Measurements from ENCODE around the gene ITPR1.

The ITPR1 gene

DNA sequence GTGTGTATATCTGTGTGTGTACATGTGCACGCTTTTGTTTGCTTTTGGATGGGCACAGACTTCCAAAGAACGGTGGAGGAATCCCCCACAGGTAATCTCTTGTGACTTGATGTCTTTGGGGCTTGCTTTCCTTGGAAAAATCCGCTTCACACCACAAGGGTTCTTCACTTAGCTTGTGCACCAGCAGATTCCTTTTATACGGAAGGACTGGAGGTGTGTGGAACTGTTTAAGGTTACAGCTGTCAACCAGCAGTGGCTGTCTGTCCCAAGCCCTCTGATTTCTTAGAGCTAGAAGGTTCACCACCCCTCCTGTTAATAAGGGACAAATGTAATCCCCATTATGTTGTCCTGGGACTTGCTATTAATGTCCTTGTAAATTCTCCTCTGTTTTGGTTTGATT is 193.5 kb downstream of the ITPR1 start:
- DNase-seq (ENCODE audit: low read depth, low spot score) = no peak

GRCh38 chr3:4687167-4687566 is 194.0 kb downstream of the ITPR1 start:
- no peak for DNase-seq (ENCODE audit: low read depth, low spot score)

DNA sequence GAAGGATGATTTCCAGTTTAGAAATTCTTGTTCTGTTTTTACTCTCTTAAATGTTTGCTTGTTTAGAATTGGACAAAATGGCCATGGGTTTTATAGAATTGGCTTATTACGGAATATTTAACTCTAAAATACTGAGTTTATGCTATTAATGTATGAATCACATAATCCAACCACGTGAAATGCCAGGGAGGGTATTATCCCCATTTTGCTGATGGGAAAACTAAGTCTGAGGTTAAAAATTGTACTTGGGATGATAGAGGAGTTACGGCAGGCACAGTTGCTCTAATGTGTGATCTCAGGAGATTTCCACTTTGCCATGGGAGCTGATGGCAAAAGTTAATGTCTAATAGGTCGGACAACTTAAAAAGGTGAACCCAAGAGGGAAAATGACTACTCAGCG is 194.4 kb downstream of the ITPR1 start:
- DNase-seq (ENCODE audit: low read depth, low spot score) = no peak

GRCh38 chr3:4688411-4688810 is 195.3 kb downstream of the ITPR1 start:
- no peak for DNase-seq (ENCODE audit: low read depth, low spot score)

DNA sequence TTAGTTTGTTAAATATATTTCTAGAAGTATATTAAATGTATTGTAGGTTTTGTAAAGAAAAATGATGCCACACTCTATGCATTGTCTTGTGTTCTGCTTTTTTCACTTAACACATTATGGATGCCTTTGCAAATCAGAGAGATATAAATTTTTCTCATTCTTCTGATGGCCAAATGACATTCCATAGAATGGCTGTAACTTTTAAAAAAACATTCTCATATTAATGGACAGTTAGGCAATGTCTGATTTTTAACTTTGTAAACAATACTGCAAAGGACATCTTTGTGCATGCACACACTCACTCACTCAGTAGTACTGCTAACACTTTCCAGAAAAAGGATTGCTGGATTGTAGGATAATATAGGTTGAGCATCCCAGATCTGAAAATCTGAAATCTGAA is 195.9 kb downstream of the ITPR1 start:
- no peak for DNase-seq (ENCODE audit: low read depth, low spot score)

GRCh38 chr3:4690277-4690676 is 197.1 kb downstream of the ITPR1 start:
- DNase-seq (ENCODE audit: low read depth, low spot score) = no peak

DNA sequence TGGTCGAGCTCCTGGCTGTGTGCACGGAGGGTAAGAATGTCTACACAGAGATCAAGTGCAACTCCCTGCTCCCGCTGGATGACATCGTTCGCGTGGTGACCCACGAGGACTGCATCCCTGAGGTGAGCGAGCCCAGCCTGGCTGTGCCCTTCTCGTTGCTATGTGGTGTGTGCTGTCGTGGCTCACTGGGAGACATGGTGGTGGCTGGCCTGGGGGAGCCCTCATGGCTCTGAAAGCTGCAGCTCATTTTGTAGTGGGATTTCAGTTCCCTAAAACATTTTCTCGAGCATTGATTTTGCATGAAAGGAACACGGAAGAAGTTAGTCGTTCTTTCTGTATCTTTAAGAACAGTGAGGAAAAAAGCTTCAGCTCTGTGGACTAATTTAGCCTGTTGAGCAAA is 200.5 kb downstream of the ITPR1 start:
- DNase-seq (ENCODE audit: low read depth, low spot score) = no peak

DNA sequence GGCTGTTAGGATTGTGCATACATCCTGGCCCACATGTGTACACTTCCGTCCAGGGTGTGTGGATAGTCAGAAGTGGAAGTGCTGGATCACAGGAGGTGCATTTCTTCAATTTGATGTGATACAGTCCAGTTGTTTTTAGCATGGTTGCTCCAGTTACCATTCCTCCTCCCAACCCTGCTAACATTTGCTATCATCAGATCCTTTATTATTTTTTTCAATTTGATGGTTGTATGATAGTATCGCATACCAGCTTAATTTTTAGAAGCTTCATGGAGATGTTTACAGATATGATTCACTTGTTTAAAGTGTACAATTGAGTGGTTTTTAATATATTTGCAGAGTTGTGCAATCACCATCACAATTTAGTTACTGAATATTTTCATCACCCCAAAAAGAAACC is 202.7 kb downstream of the ITPR1 start:
- no peak for DNase-seq (ENCODE audit: low read depth, low spot score)

- DNase-seq (ENCODE audit: low read depth, low spot score) = no peak
Measured at GRCh38 chr3:4696266-4696665, 203.1 kb downstream of the ITPR1 start.

DNA sequence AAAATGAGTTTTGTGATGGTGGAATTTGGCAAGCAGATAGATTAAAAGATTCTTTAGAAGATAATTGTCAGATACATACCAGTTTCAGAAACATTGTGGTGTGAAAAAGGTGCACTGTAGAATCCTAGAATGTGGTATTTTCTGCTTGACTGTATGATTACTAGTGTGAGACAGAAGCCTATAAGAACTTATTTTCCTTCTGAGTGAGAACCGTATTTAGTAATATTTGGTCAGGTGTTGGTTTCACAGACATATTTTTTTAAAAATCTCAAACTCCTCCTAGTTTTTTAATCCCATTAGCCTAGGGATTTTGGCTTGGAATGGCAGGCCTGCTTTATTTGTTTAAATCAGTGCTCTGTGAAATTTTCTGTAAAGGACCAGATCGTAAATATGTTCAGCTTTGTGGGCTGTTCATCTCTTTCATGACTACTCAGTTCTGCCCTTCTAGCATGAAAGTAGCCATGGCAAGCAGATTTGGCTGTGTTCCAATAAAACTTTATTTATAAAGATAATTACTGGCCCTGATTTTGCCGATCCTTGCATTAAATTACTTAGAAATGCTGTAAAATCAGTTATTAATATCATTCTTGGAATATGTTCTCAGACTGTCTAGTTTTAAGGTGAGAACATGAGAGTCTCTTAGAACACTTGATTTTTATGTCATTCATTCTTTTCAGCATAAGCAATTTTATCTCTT is 205.1 kb downstream of the ITPR1 start:
- no peak for DNase-seq (ENCODE audit: low read depth, low spot score)

- no peak for DNase-seq (ENCODE audit: low read depth, low spot score)
Measured at GRCh38 chr3:4703054-4703480, 209.9 kb downstream of the ITPR1 start.

DNA sequence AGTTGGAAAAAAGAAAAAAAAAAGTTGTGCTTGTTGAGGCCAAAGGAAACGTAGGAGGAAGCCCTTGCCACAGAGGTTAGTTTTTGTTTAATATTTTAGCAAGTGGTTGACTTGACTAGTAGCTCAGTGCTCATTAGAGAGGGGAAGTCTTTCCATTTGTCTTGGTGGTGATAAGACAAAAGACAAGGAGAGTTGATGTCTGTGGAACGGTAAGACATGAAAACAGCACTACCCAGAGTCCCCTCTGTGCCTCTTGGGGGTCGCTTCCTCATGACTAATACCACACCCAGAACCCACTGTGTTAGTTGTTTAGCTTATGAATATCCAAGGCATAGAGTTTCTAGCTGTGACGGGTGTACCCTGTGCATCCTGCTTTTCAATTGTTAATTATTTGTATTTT is 211.4 kb downstream of the ITPR1 start:
- DNase-seq (ENCODE audit: low read depth, low spot score) = no peak

DNA sequence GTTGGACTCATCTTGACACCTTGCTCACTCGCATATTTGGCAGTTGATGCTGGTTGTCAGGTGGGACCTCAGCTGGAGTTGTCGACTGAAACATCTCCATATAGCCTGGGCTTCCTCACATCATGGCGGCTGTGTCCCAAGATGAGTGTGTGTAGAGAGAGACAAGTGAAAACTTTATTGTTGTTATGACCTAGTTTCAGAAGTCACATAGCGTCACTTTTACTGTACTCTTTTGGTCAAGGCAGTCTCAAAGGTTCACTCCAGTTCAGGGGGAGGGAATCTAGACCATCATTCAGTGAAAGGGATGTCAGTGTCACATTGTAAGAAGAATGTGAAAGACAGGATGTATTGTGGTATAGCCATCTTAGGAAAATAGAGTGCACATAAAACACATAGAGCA is 214.2 kb downstream of the ITPR1 start:
- no peak for DNase-seq (ENCODE audit: low read depth, low spot score)

GRCh38 chr3:4708230-4708629 is 215.1 kb downstream of the ITPR1 start:
- no peak for DNase-seq (ENCODE audit: low read depth, low spot score)

DNA sequence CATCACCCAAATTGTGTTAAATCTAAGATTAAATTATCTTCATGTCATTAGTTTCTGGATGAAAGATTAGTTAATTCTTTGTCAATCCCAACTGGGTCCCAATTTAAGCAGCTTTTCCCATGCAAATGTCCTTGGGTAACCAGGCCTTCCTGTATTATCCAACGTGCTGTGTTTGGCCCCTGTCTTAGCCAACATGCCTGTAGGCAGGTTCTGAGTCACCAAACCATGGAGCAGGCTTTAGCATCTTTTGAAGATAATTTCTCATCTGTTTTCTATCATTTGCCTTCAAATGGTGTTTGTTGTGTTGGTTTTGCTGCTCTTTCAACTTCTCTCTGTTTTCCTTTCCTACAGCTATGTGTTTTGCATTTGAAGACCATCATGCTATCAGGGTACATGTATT is 216.2 kb downstream of the ITPR1 start:
- no peak for DNase-seq (ENCODE audit: low read depth, low spot score)

DNA sequence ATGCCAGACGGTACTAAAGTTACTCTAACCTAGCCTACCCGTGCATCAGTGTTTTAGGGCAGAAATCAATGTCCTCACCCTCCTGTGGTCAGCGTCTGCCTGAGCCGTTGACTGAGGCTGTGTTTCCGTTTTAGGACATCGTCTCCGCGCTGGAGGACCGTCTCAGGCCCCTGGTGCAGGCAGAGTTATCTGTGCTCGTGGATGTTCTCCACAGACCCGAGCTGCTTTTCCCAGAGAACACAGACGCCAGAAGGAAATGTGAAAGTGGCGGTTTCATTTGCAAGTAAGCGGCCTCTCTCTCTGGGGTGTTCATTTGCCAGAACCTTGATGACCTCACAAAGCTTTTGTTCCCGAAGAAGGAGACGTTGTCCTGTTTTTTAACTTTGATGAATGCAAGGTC is 217.0 kb downstream of the ITPR1 start:
- DNase-seq (ENCODE audit: low read depth, low spot score) = no peak

DNA sequence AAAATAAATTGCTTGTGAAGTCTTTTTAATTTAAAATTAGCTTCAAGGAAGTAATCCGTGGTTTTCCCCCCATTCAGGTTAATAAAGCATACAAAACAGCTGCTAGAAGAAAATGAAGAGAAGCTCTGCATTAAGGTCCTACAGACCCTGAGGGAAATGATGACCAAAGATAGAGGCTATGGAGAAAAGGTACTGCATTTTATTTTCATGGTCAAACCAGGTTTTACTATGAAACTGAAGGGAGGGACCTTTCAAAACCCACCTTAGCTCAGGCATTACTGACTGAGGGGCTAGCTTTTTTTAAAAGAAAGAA is 218.5 kb downstream of the ITPR1 start:
- DNase-seq (ENCODE audit: low read depth, low spot score) = no peak

GRCh38 chr3:4712109-4712508 is 219.0 kb downstream of the ITPR1 start:
- DNase-seq (ENCODE audit: low read depth, low spot score) = no peak

- DNase-seq (ENCODE audit: low read depth, low spot score) = no peak
Measured at GRCh38 chr3:4714045-4714444, 220.9 kb downstream of the ITPR1 start.

DNA sequence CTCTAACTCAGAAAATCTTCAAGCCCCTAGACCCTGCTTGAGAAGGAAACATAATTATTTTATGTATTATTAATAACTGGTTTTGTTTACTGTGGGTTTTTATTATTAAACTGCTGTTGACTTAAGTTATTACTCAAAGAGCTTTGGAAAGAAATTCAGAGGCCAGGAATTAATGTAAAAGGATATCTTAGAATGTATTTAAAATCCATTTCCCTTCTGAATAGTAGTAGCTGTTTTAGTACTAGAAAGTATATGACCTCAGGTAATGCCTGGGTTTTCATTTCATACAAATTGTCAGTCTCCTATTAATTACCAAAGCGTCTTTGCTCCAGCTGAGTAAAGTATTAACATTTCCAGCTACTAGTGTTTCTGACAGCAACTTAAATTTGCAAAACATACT is 223.1 kb downstream of the ITPR1 start:
- DNase-seq (ENCODE audit: low read depth, low spot score) = no peak

DNA sequence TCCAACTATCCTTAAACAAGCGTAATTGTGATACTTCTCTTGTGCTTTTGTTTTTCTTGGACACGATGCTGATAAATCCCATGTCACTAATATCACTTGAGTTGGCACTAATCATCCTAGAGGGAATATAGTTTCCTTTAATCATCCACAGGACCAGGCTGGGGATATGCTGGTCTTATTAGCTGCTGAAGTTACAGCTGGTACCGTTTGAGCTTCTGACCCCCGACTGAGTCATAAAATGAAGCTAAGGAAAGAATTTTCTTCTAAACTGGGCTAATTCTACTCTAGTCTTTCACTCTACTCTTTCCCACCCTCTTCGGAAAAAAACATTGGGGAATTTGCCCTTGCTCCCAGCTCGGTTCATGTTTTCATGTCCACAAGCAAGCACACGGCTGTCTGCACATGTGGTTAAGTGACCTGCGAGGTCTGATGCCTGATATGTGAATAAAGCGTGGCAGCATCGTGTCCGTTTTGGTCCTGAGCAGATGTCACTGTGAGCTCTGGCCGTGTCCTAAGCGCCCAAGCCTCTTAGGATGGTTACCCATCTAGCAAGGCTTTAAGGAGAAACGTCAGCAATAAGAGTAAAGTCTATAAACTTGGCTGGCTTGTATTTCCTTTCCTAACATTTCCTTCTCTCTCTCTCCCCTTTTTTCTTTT is 223.7 kb downstream of the ITPR1 start:
- no peak for DNase-seq (ENCODE audit: low read depth, low spot score)

DNA sequence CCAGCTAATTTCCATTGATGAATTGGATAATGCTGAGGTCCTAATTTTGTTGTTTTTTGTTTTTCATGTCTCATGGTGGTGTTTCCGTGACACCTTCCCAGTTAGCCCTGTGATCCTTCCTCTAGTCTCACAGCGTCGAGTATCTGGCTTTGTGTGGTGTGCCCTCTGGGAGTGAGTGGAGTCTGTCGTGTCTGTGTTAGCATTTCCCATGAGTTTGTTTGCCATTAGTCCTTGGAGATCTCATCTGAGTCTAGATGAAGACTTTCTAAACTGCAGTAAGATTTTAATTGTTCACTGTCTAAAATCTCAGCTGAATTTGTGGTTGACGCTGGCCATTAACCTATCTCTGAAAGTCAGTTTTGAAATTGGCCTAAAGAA is 224.2 kb downstream of the ITPR1 start:
- no peak for DNase-seq (ENCODE audit: low read depth, low spot score)

DNA sequence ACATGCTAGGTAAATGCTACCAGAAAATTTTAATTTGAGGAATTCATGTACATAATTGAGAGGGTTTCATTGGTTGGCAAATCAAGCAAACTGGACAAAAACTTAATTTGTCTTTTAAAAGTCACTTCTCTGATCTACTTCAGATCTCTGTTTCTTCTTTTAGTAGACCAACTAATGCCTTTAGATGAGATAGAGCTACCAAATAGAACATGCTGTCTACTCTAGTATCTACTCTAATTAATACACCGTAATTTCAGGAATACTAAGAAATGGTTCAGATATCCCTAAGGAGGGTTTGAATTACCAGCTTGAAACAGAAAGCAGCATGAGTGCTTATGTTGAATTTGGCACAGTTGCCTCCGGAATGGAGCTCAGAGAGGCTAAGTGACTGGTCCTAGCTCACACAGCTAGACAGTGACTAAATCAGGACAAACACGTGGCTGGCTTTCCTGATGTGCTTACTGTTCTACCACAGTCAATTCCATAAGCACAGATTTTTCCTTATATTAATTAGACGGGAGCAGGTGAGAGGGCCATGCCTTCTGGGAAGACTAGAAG is 225.1 kb downstream of the ITPR1 start:
- DNase-seq (ENCODE audit: low read depth, low spot score) = no peak

All from iPS DF 19.7 (cell line).